ENCODE data around the gene ENTPD5.

GRCh38 chr14:74064426-74064825 lies 45.3 kb upstream of the ENTPD5 start:
- TF ChIP-seq, protein P1, sequence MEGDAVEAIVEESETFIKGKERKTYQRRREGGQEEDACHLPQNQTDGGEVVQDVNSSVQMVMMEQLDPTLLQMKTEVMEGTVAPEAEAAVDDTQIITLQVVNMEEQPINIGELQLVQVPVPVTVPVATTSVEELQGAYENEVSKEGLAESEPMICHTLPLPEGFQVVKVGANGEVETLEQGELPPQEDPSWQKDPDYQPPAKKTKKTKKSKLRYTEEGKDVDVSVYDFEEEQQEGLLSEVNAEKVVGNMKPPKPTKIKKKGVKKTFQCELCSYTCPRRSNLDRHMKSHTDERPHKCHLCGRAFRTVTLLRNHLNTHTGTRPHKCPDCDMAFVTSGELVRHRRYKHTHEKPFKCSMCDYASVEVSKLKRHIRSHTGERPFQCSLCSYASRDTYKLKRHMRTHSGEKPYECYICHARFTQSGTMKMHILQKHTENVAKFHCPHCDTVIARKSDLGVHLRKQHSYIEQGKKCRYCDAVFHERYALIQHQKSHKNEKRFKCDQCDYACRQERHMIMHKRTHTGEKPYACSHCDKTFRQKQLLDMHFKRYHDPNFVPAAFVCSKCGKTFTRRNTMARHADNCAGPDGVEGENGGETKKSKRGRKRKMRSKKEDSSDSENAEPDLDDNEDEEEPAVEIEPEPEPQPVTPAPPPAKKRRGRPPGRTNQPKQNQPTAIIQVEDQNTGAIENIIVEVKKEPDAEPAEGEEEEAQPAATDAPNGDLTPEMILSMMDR (conservative IDR thresholded peaks at IDR 0.05; ENCODE audit: low read depth, low read length): no peak
- no peak for TF ChIP-seq USF2 (IDR thresholded peaks at IDR 0.05; ENCODE audit: low read depth, low read length)
- no peak for TF ChIP-seq MXI1 (IDR thresholded peaks at IDR 0.05; ENCODE audit: borderline replicate concordance, low read depth, low read length)
- no peak for TF ChIP-seq POLR2A (IDR thresholded peaks at IDR 0.05; ENCODE audit: low read depth, low read length)
- TF ChIP-seq MAFK (IDR thresholded peaks at IDR 0.05; ENCODE audit: low read depth, low read length): no peak
- TF ChIP-seq RFX5 (IDR thresholded peaks at IDR 0.05; ENCODE audit: low read depth, low read length): no peak
- no peak for TF ChIP-seq BHLHE40 (IDR thresholded peaks at IDR 0.05; ENCODE audit: low read depth, low read length)
- no peak for TF ChIP-seq ELK1 (IDR thresholded peaks at IDR 0.05; ENCODE audit: borderline replicate concordance, low read depth, low read length)
